Medulla oblongata (tissue), 1 donor: ENCODE measurements around the gene MRGPRE.
A peak's percentile ranks its signal among the peaks of the same experiment; 100 is the strongest.
"Not testable (repeated sequence)": the region's sequence is repeated elsewhere in the genome, so short reads cannot be mapped to it uniquely, and the experiment has no call there.

Source experiments
- DNase-seq: peaks from one replicate; pipeline ENCODE4 v3.0.0-alpha.2; 2015; ENCODE audit errors: extremely low spot score

Gene MRGPRE

GRCh38 chr11:3231851-3232744, at the start of gene MRGPRE:
Gene MRGPRE (minus strand): TSS chr11:3232417. CDS start chr11:3228799, 3,618 bp downstream.
- peak; percentile 51 for DNase-seq

GRCh38 chr11:3281146-3281545, 48.9 kb upstream of the MRGPRE start:
- DNase-seq, result not testable (repeated sequence)

- not testable (repeated sequence) for DNase-seq
These were observed 48.4 kb upstream of the MRGPRE start for GRCh38 chr11:3280662-3281061.

- not testable (repeated sequence) for DNase-seq
These were observed 46.7 kb upstream of the MRGPRE start for GRCh38 chr11:3278922-3279321.

- not testable (repeated sequence) for DNase-seq
These were observed 41.4 kb upstream of the MRGPRE start for GRCh38 chr11:3273629-3274028.

GRCh38 chr11:3262548-3262947, 30.3 kb upstream of the MRGPRE start:
- DNase-seq, result not testable (repeated sequence)

- DNase-seq, result not testable (repeated sequence)
These were observed 29.6 kb upstream of the MRGPRE start for GRCh38 chr11:3261831-3262230.

GRCh38 chr11:3257509-3257908, 25.3 kb upstream of the MRGPRE start:
- DNase-seq, result not testable (repeated sequence)

GRCh38 chr11:3255241-3255640, 23.0 kb upstream of the MRGPRE start:
- not testable (repeated sequence) for DNase-seq

GRCh38 chr11:3254773-3255172, 22.6 kb upstream of the MRGPRE start:
- not testable (repeated sequence) for DNase-seq

- DNase-seq, result no peak
These were observed 12.9 kb upstream of the MRGPRE start for GRCh38 chr11:3245071-3245470.

GRCh38 chr11:3243880-3244279, 11.7 kb upstream of the MRGPRE start:
- DNase-seq, result no peak

GRCh38 chr11:3237119-3237518, 4.9 kb upstream of the MRGPRE start:
- no peak for DNase-seq

- no peak for DNase-seq
These were observed 2.6 kb upstream of the MRGPRE start for GRCh38 chr11:3234846-3235245.

- no peak for DNase-seq
These were observed 739 bp upstream of the MRGPRE start for GRCh38 chr11:3232956-3233355.

GRCh38 chr11:3231550-3231850, 717 bp downstream of the MRGPRE start:
- no peak for DNase-seq

- DNase-seq, result no peak
These were observed 1.3 kb downstream of the MRGPRE start for GRCh38 chr11:3230636-3231549.

- DNase-seq, result no peak
These were observed 2.3 kb downstream of the MRGPRE start for GRCh38 chr11:3229673-3230630.

- DNase-seq, result no peak
These were observed 3.8 kb downstream of the MRGPRE start for GRCh38 chr11:3228445-3228829.

GRCh38 chr11:3227568-3228444, 4.4 kb downstream of the MRGPRE start:
- DNase-seq, result no peak
